Retinal pigment epithelial cell (primary cell): ENCODE measurements around the gene C11orf24.
"Not testable (repeated sequence)": the region's sequence is repeated elsewhere in the genome, so short reads cannot be mapped to it uniquely, and the experiment has no call there.

Experiments
- DNase-seq: peaks from one replicate; pipeline ENCODE4 v3.0.0-alpha.2; 2010; ENCODE audit warnings: low read depth
- H3K4me3 ChIP-seq: 2 replicates; pipeline ENCODE4 v1.5.1; 2011; ENCODE audit warnings: mild to moderate bottlenecking, low read length, control low read depth, moderate library complexity
- TF ChIP-seq, protein P1 (sequence below): conservative IDR thresholded peaks from 2 replicates; pipeline ENCODE4 v1.5.1; 2011; ENCODE audit warnings: low read depth, low read length, control low read depth, inconsistent platforms

The C11orf24 gene

DNA sequence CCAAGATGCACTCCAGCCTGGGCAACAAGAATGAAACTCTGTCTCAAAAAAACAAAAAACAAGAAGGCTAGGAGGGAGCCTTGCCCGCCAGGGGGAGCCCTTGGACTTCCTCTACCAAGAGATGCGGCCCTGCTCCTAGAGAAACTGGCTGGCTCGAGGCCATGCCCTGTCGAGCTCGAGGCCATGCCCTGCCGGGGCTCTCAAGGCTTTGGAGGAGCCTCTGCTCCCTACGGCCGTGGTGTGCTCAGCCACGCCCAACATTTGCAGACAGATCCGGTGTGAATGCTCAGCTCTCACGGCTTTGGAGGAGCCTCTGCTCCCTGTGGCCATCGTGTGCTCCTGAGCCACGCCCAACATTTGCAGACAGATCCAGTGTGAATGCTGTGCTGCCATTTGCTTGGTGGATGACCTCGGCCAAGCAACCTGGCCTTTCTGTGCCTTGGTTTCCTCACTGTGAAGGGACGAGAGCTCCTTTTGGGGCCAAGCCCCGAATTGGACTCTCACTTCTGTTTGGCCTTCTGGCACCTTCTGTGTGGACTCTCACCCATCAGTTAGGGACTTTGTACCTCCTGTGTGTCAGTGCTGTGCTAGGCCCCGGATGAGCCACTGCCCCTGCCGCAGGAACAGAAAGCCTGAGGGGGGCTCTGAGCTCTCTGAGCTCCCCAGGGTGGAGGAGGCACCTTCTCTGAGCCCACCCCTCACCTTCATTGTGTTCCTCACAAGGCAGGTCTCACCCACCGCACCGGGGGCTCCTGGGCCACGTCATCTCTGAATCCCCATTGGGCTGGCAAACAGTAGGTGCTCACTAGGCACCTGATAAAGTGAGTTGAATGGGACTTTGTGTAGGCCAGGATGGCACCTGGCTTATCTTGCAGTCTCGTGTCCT is 14.1 kb downstream of the C11orf24 start:
- peak; percentile 42 for DNase-seq
- H3K4me3 ChIP-seq = no peak overlapping the region
- TF ChIP-seq, protein P1, sequence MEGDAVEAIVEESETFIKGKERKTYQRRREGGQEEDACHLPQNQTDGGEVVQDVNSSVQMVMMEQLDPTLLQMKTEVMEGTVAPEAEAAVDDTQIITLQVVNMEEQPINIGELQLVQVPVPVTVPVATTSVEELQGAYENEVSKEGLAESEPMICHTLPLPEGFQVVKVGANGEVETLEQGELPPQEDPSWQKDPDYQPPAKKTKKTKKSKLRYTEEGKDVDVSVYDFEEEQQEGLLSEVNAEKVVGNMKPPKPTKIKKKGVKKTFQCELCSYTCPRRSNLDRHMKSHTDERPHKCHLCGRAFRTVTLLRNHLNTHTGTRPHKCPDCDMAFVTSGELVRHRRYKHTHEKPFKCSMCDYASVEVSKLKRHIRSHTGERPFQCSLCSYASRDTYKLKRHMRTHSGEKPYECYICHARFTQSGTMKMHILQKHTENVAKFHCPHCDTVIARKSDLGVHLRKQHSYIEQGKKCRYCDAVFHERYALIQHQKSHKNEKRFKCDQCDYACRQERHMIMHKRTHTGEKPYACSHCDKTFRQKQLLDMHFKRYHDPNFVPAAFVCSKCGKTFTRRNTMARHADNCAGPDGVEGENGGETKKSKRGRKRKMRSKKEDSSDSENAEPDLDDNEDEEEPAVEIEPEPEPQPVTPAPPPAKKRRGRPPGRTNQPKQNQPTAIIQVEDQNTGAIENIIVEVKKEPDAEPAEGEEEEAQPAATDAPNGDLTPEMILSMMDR = peak; percentile 79

DNA sequence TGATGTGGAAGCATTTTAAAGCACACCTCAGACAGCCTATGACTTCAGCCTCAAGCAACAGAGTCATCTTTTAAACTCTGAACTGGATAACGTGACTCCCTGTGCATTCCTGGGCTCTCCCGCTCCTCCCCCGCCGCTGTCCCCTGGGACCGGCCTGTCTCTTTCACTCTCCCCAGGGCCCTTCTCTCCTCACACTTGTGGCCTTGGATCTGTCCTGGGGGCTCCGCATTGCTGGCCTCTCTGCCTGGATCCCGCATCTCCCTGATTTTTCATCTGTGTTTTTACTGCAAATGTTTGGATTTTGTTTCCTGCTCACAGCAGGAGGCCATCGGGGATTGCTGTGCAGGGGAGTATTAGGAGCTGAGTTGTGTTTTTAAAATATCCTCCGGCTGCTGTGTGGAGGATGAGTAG is 15.4 kb downstream of the C11orf24 start:
- no peak overlapping the region for H3K4me3 ChIP-seq
- TF ChIP-seq, protein P1 = no peak
- DNase-seq = no peak

DNA sequence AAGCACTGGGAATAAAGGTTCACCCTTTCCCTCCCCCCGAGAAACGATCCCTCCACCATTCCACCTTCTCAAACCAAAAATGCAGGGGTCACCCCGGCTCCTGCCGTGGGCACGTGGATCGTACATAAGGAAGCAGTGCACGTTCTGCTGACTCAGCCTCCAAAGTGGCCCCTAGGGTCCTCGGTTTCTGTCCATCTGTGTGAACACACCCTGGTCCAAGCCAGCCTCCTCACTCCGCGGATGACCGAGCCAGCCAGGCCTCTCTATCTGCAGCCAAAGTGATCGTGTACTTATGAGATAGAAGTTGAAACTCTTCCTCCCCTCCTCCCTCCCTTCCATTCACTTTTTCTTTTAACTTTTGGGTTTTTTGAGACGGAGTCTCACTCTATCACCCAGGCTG is 16.2 kb downstream of the C11orf24 start:
- no peak for DNase-seq
- TF ChIP-seq, protein P1 = no peak
- H3K4me3 ChIP-seq = no peak overlapping the region

DNA sequence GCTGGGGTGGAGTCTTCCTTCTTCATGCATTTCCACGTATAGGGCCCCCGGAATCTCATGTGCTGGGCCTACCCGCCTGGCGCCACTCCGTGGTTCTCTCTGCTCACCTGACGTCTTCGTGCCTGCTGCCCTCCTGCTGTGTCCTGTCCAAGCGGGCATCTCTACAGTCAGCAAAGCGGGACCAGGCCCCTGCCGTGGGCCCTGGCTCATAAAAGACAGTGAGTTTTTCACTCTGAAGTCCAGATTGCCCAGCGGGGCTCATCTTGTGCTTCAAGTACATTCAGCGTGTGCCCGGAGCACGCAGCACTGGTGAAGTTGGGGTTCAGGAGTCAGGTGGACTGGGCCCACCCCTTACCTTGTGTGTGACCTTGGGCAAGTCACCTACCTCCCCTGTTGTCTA is 17.4 kb downstream of the C11orf24 start:
- DNase-seq = no peak
- no peak overlapping the region for H3K4me3 ChIP-seq
- TF ChIP-seq, protein P1 = no peak

DNA sequence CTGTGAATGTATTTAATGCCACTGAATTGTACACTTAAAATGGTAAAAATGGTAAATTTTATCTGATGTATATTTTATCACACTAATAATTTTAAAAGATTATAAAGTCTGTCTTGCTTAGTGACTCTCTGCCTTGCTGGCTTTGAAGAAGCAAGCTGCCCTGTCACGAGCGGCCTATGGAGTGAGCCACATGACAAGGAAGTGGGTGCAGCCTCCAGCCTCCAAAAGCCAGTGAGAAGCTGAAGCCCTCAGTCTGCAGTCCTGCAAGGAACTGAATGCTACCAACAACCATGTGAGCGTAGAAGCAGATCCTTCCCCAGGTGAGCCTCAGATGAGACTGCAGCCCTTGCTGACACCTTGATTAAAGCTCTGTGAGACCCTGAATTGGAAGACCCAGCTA is 20.0 kb downstream of the C11orf24 start:
- TF ChIP-seq, protein P1 = no peak
- DNase-seq = no peak
- no peak overlapping the region for H3K4me3 ChIP-seq

DNA sequence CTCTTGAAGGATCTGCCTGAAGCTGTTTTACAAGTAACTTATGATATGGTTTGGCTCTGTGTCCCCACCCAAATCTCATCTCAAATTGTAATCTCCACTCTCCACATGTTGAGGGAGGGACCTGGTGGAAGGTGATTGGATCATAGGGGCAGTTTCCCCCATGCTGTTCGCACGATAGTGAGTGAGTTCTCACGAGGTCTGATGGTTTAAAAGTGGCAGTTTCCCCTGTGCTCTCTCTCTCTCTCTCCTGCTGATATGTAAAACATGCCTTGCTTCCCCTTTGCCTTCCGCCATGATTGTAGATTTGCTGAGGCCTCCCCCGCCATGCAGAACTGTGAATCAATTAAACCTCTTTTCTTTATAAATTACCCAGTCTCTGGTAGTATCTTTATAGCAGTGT is 26.9 kb downstream of the C11orf24 start:
- not testable (repeated sequence) for H3K4me3 ChIP-seq, DNase-seq

DNA sequence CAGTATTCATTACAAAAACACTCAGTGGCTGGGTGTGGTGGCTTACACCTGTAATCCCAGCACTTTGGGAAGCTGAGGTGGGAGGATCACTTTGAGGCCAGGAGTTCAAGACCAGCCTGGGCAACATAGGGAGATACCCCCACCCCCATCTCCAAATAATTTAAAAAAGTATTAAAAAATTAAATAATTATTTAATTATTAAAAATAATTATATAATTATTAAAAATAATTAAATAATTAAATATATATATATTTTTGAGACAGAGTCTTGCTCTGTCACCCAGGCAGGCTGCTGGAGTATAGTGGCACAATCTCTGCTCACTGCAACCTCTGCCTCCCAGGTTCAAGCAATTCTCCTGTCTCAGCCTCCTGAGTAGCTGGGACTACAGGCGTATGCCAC is 27.9 kb downstream of the C11orf24 start:
- not testable (repeated sequence) for DNase-seq, H3K4me3 ChIP-seq

DNA sequence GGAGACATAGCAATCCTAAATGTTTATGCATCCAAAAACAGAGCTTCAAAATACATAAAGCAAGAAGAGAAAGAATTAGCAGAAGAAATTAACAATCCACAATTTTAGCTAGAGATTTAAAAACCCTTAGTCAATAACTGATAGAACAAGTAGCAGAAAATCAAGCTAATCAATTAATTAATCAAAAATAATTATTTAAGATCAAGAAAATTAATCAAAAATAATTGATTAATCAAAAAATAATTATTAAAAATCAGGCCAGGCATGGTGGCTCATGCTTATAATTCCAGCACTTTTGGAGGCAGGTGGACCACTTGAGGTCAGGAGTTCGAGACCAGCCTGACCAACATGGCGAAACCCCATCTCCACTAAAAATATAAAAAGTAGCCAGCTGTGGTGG is 29.2 kb downstream of the C11orf24 start:
- H3K4me3 ChIP-seq = no peak overlapping the region
- TF ChIP-seq, protein P1 = no peak

More for the DNA sequence above, 29.2 kb downstream of the C11orf24 start:
- no peak for DNase-seq
